DMS 273 treated with DMSO at 0.1 percent for 48 hours (cell line): Measurements from ENCODE around the gene MRPS34.
"Not testable (repeated sequence)": the region's sequence is repeated elsewhere in the genome, so short reads cannot be mapped to it uniquely, and the experiment has no call there.

ENCODE experiments used
- DNase-seq: peaks from one replicate; lab custom pipeline; 2025; lab: John Stamatoyannopoulos, UW

Gene MRPS34

DNA sequence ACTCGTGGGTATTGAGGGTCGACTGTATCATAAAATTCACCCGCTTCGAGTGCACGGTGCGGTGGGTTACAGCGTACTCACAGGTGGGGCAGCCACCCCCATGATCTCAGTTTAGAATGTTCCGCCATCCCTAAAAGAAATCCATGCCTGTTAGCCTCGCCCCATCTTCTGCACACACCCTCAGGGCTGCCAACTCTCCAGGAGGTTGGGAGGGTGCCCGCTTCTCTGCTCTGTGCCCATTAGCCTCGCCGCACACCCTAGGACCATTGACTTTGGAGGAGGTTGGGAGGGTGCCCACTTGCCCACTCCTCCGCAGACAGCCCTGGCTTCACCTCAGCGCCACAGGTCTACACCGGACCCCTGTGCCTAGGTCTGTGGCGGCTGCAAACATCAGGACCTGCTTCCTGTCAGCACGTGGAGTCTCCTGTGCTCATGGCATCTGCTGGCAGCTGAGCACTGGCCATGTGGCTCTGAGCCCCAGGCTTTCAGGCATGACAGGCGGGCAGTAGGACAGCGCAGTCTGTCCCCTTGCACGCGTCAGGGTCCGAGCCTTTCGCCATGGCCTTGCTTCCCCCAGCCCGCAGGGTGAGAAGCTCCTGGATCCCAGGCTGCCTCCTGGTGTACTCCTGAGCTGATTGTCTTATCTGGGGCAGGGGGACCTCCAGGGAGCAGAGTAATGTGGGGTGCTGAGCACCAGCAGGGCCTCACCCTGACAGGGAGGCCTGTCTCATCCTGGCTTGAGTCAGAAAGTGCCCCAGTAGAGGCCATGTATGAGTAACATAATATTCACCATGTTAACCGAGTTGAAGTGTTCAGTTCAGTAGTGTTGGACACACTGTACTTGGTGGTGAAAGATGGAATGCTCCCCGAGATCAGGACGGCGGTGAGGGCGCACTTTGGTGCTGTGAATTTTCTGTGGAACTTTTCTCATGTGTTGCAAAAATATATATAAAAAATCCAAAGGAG, 23.5 kb downstream of the MRPS34 start:
- DNase-seq = no peak

DNA sequence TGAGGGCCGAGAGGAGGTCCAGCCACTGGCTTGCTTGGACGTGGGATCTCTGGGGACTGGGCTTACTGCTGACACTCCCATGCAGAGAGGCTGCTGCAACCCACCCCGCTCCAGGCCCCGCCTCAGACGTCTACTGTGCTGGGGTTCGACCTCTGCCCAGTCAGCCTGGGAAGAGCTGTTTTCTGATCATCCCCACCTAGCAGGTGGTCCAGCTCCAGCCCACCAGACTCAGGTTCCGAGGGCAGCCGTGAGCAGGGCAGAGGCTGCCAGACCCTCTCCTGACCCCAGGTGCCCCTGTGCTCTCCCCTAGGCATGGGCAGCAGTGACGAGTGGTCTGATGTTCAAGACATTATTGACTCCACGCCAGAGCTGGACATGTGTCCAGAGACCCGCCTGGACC, 25.0 kb downstream of the MRPS34 start:
- no peak for DNase-seq

DNA sequence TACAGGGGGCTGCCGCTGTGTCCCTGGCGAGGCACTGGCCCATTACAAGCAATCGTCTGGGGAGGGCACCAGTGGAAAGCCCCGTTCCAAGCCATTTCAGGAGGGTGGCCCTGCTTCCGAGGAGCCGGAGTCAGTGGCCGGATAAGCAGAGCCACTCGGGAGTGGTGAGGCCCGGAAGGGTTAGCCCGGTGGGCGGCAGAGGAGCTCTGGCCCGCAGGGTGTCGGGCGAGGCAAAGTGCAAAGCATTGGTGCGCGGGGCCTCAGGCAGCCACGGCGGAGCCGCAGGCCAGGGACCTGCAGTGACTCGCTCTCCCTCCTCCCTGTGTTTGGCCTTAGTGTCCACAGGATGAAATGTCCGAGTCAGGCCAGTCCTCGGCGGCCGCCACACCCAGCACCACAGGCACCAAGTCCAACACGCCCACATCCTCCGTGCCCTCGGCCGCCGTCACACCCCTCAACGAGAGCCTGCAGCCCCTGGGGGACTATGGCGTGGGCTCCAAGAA, 26.2 kb downstream of the MRPS34 start:
- DNase-seq = no peak

DNA sequence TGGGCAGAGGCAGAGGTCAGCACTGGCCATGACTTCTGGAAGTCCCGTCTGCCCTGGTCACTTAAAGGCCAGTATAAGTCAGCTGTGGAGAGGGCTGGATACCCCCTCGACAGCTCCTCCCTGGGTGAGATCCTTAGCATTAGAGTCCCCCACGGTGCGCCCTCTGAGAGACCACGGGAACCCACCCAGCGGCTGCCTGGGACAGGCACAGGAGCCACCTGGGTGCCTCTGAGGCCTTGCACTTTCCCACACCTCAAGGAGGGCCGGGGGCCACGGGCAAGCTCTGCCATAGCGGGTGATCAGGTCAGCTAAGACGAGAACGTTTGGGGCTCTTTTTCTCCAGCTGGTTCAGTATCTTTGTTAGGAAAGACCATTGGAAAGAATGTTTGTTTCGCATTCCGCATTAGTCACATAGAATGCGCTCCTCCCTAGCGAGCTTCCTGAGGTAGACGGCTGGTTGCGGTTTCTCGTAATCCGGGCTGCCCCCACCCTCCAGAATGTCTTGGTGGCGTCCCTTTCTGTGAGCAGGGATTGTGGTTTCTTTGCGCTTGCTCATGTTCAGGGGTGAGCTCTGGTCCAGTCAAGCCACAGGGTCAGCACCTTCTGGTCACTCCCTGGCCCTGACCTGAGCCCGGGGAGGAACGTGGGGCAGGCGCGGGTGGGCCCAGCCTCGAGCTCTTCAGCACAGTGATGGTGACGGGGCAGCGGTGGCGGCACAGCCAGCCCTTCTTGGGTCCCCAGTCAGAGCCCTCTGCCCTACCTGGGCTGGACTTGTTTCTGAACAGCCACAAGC, 26.8 kb downstream of the MRPS34 start:
- DNase-seq = no peak

DNA sequence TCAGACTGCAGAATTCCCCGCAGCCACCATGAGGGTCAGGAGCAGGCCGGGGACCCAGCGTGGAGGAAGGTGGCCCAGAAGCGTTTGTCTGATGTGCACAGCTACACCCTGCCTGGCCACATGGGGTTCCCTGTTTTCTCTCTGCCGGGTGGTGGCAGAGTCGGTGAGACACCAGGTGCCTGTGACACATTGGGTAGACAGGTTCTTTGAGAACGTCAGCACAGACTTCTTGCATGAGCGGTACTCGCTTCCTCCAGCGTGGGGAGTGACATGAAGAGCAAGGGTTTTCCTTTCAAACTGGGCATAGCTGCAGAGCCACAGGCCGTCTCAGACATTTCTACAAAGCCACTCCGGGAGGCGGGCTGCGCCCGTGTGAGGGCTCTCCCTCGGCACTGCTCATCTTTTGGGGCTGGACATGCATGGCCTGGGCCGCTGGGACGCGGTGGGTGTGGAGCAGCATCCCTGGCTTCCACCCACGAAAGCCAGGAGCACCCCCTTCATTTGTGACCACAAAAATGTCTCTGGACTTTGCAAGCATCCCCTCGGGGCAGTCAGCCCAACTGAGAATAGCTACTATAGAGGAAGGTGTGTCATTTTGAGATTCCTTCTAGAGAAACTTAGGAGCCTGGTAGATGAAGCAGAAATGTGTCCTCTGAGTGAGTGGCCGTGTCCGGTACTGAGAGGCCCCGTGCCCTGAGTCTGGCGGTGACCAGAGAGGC, 27.6 kb downstream of the MRPS34 start:
- no peak for DNase-seq

DNA sequence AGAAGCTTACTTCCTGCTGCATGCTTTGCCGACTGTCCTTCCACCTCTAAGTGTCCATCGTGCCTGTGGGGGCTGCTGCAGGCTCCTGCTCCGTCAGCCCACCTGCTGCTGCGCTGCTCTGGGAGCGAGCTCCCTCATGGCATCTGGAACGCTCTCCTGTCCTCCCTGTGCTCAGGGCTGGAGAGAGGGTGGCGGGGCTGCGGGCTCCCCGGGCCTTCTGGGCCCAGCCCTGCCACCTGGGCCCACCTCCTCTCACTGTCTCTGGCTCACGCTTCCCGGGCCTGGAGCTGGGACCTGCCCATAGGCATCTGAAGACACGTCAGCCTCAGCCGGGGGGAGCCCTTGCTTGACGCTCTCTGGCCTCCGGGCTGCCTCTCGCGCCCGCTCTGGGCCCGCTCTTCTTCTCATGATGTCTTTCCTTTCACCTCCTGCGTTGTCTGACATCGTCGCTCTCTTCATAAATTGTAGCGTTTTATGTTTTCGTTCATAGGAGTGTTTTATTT, 28.5 kb downstream of the MRPS34 start:
- DNase-seq = no peak

DNA sequence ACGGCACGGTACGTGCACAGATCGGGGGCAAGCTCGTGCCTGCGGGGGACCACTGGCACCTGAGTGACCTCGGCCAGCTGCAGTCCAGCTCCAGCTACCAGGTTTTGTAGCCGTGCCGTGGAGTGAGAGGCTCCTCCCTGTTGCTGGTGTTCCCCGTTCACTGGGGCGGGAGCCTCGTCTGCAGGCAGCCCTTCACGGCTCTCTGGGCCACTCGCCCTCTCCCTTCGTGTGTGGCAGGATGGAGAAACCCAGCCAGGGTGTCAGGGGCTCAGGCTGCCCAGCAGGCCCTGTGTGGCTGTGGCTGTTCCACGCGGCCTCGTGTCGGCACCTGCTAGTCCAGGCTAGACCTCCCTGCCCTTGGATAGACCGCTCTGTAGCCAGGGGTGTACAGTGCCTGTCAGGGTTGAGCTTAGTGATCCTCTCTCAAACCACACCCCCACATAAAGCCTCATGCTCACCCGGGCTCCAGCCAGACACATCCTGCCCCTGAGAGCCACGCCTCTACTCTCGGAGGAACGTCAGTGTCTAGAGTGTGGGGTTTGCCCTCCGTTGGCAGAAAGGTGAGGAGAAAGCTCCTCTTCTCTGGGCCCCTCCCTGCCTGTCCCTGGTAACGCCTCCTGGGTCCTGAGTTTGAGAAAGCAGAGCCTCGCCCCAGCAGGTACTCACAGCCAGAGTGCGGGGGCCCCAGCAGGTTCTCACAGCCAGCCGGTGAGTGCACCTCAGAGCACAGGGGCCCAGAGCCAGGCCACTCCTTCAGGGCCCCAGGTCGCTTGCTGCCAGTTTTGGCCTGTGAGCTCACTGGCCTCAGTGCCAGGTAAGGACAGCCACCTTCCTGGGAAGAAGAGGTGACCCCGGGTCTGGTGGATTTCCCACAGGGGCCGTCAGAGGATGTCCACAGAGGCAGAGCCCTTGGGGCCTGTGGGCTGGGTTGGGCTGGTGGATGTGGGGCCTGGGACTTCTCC, 29.3 kb downstream of the MRPS34 start:
- DNase-seq = no peak

DNA sequence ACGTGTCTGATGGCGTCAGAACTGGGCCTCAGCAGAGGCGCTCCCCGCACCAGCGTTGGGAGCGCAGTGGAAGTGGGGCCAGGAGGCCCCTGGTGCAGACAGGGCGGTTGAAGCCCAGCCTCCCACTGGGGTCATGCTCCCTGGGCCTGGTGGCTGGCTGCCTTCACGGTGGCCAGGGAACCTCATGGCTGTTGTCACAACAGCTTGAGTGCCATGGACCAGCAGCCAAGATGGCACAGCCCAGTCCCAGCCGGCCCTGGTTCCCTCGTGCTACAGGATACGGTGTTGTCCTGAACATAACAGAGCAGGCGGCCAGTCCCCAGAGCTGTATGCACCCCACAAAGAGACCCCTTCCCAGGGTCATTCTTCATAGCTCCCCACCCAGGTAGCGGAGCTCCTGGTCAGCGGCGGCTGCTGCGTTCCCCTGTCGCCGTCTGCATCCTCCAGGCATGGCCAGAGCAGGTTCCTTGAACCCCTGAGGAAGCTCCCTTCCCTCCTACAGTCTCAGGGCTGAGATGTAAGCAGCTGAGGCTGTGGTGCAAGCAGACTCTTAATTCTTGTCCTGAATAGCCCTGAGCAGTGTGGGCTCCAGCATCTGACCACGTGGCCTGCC, 31.3 kb downstream of the MRPS34 start:
- DNase-seq = no peak

DNA sequence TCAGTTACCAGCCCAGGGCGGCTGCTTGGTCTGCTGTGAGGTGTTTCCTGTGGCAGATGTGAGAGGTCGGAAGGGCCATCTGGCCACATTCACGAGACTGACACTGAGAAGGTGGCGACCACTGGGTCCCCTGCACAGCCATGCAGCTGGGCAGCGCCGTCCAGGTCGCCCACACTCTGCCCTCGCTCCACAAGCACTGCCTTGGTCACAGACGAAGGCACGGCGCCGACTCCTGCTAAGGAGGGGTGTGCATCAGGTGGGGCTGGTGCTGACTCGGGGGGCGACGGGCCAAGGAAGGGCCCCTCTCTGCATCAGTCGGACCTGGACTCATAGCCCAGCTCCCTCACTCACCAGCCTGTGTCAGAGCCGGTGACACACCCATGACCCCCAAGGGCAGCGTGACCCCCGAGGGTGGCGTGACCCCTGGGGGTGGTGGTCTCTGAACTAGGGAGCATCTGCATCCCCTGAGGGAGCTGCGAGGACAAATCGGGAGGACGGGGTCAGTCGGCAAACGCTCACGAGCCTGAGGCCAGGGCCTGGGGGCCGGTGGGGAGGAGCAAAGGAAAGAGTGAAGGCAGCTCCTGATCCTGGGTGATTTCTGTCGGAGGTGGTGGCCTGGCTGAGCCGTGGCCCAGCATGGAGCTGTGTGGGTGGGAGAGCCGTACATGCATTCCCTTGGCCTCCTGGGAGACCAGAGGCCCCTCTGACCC, 32.0 kb downstream of the MRPS34 start:
- DNase-seq = no peak

DNA sequence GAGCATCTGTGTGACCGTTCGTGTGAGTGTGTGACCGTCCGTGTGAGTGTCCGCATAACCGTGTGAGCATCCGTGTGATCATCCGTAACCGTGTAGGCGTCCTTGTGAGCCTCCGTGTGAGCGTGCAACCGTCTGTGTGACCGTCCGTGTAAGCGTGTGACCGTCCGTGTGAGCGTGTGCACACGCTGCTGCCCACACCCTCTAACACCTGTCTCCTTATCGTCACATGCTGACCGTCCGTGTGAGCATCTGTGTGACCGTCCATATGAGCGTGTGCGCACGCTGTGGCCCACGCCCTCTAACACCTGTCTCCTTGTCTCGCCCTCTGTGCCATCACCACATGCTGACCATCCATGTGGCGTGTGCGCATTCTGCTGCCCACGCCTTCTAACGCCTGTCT, 32.7 kb downstream of the MRPS34 start:
- DNase-seq = no peak

DNA sequence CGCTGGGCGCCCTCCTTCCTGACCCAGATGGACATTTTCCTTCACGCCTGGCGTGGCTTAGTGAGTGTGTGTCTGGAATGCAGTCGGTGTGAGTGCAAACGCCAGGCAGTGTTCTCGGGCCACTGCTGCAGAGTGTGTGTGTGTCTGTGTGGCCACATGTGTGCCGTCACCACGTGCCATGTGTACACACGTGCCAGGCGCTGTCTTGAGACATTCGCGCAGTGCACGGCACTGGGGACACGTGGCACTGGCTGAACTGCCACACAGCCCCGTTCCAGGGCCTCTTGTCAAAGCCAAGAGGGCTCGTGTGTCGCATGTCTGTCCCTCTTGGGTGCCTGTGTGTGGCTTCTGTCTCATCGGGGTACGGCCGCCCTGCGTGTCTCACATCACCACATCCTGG, 38.1 kb downstream of the MRPS34 start:
- DNase-seq = no peak

DNA sequence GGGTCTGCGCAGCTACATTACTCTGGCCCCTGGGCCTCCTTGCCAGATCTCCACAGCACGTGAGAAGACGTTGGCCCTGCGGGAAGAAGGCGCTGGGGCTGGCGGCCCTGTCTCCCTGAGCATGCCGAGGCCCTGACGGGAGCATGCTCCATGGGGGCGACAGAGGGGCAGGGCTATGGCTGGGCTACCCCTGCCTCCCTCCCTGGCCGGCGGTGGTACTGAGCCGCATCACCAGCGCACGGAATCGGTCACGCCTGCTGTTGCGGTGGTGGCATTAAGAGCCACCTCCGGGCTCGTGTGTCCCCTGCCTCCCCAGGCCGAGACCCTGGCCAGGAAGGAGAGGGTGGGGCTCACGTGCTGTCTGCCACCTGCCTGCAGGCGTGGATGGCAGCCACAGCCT, 38.8 kb downstream of the MRPS34 start:
- no peak for DNase-seq

DNA sequence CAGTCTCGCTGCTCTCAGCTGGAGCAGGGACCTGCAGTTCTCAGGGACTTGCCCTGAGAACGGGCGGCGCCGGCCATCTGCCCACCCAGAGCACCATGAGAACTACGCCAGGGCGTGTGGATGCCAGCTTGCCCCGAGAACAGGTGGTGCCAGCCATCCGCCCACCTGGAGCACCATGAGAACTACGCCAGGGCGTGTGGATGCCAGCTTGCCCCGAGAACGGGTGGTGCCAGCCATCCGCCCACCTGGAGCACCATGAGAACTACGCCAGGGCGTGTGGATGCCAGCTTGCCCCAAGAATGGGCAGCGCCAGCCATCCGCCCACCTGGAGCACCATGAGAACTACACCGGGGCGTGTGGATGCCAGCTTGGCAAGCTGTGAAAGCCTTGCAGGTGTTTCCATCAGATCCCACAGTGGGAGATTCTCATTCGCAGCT, 40.4 kb downstream of the MRPS34 start:
- DNase-seq = not testable (repeated sequence)

DNA sequence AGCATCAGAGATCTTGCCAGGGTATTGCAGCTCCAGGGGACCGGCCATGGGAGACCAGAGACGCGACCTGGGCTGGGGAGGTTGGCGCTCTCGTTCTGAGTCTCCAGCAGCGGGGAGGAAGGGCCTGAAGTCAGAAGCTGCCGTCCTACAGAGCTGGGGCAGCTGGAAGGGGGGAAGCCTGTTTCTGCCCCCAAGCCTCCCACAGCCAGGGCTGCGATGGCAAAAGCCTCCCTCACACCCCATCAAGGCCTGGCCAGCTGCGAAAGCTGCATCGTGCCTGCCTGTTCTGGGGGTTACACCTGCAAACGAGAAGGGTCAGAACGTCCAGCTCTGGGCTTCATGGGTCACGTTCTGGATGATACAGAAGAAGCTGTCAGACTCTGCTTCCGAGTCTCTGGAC, 40.9 kb downstream of the MRPS34 start:
- no peak for DNase-seq

DNA sequence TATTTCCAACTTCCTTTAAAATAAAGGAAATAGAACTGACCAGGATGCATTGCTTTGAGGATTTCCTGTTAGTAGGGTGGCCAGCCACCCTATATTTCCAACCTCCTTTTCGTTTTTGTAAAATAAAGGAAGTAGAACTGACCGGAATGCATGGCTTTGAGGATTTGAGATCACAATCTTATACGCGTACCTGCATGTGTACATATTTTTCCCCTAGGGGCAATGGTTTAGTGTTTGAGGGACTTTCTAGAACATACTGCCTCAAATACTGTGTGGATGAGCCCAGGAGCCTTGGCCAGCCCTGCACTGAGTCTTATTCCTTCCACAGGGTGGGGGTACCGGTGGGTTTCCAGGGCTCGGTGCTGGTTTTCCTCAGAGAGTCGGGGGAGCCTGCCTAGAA, 41.3 kb downstream of the MRPS34 start:
- DNase-seq = no peak

DNA sequence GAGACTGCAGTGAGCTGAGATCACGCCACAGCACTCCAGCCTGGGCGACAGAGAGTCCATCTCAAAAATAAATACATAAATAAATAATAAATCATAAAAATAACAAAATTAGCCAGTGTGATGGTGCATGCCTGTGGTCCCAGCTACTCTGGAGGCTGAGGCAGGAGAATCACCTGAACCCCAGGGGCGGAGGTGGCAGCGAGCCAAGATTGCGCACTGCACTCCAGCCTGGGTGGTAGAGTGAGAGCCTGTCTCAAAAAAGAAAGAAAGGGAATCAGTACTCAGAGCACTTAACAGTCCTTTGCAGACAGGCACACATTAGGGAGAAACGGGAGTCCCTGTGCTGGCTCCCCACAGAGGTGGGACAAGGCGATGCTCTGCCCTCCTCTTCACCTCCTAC, 41.9 kb downstream of the MRPS34 start:
- no peak for DNase-seq

DNA sequence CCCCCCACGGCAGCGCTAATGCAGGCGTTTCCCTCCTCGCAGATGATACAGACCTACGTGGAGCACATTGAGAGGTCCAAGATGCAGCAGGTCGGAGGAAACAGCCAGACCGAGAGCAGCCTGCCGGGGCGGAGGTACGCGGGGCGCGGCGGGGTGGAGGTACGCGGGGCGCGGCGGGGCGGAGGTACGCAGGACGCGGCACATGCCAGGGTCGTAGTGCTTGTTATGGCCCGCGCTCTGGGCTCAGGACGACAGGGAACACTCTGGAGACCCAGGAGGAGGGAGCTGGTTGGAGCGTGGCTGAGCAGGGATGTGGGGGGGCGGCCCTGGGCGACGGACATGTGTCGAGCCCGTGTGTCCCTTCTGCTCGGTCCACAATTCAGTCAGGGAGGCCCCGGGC, 43.5 kb downstream of the MRPS34 start:
- DNase-seq = no peak

DNA sequence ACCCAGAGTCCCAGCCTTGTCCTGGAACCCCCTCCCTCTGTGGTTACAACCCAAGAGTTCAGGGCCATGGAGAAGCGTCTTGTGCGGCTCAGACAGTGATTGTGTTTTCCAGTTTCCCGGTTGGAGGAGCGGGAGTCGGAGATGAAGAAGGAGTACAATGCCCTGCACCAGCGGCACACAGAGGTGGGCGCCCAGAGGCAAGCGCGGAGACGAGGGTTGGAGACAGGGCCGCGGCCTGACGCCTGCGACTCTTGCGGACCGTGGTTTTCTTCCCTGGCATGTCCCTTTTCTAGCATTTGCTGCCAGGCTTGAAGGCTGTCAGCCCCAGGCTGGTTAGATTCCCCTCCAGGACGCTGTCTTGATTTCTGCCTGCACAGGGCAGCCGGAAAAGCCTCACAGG, 43.9 kb downstream of the MRPS34 start:
- DNase-seq = no peak
